OCI-LY7 (cell line): ENCODE measurements around the gene CDKL4. TPM values are rescaled to one million over a fixed set of nuclear protein-coding genes. Genes with fewer than 3 reads are reported as not detected.
"Not testable (repeated sequence)": the region's sequence is repeated elsewhere in the genome, so short reads cannot be mapped to it uniquely, and the experiment has no call there.

ENCODE experiments used
- BruUV-seq: library from RNA; stranded (reverse); fragments of 400-500 nt; replicated peaks from 2 replicates; lab custom pipeline; 2021; lab: Mats Ljungman, UMichigan
- CTCF ChIA-PET: fragments of 300-600 bp; sonication (Branson Sonifier 250); formaldehyde crosslinking; loops from one replicate; lab custom pipeline; 2022; ENCODE audit warnings: antibody characterized with exemption; ENCODE audit not compliant: unreplicated experiment; lab: Charles Lee
- POLR2A ChIA-PET: fragments of 300-600 bp; sonication (Branson Sonifier 250); formaldehyde crosslinking; loops from one replicate; lab custom pipeline; 2022; ENCODE audit warnings: antibody characterized with exemption; lab: Charles Lee
- DNase-seq: peaks from one replicate; pipeline ENCODE4 v3.0.0-alpha.2; 2015; ENCODE audit warnings: low spot score
- H2AFZ ChIP-seq: fragments of 200-600 bp; sonication (generic), shearing (Covaris generic); 2 replicates; pipeline ENCODE4 v1.6.1; 2014; ENCODE audit warnings: mild to moderate bottlenecking, antibody characterized with exemption, low read length, moderate library complexity
- H3K27ac ChIP-seq: fragments of 200-600 bp; sonication (generic); 2 replicates; pipeline ENCODE4 v1.5.1; 2014; ENCODE audit warnings: mixed run types, low read depth, mild to moderate bottlenecking, moderate library complexity, low read length, inconsistent platforms; ENCODE audit not compliant: poor library complexity, severe bottlenecking
- H3K36me3 ChIP-seq: fragments of 200-600 bp; sonication (generic); 2 replicates; pipeline ENCODE4 v1.6.1; 2014; ENCODE audit warnings: mild to moderate bottlenecking, antibody characterized with exemption, low read length, moderate library complexity, mixed read lengths; ENCODE audit not compliant: insufficient read depth
- H3K4me1 ChIP-seq: fragments of 200-600 bp; sonication (generic); 2 replicates; pipeline ENCODE4 v1.5.1; 2014; ENCODE audit warnings: mild to moderate bottlenecking, low read length; ENCODE audit not compliant: insufficient read depth, poor library complexity, severe bottlenecking
- H3K4me2 ChIP-seq: fragments of 200-600 bp; sonication (generic); 2 replicates; pipeline ENCODE4 v1.6.1; 2014; ENCODE audit warnings: mild to moderate bottlenecking, low read length
- H3K4me3 ChIP-seq: fragments of 200-600 bp; sonication (generic); 2 replicates; pipeline ENCODE4 v1.5.1; 2014; ENCODE audit warnings: mild to moderate bottlenecking, low read depth, low read length; ENCODE audit not compliant: poor library complexity, severe bottlenecking
- H3K79me2 ChIP-seq: fragments of 200-600 bp; sonication (generic); 2 replicates; pipeline ENCODE4 v1.6.1; 2016; ENCODE audit warnings: low read depth, mild to moderate bottlenecking, low read length, moderate library complexity, mixed read lengths; ENCODE audit not compliant: insufficient read depth
- H3K9me2 ChIP-seq: fragments of 200-600 bp; sonication (generic); 2 replicates; pipeline ENCODE4 v1.6.1; 2016; ENCODE audit warnings: mild to moderate bottlenecking, low read length, mixed read lengths; ENCODE audit not compliant: insufficient read depth
- H3K9me3 ChIP-seq: fragments of 200-600 bp; sonication (generic); 2 replicates; pipeline ENCODE4 v1.6.1; 2014; ENCODE audit warnings: mild to moderate bottlenecking, mixed run types, low read length, mixed read lengths
- H4K20me1 ChIP-seq: fragments of 200-600 bp; sonication (generic); 2 replicates; pipeline ENCODE4 v1.6.1; 2014; ENCODE audit warnings: mild to moderate bottlenecking, antibody characterized with exemption, low read length, moderate library complexity, mixed read lengths; ENCODE audit not compliant: insufficient read depth
- EZH2phosphoT487 ChIP-seq: fragments of 200-600 bp; sonication (generic); IDR thresholded peaks from 2 replicates; pipeline ENCODE4 v1.6.1; 2018; ENCODE audit warnings: low read depth, borderline replicate concordance, mild to moderate bottlenecking, mixed run types, antibody characterized with exemption, low read length, moderate library complexity, mixed read lengths
- intact Hi-C: fragments of 100-400 bp; cut with micrococcal nuclease; formaldehyde crosslinking; loops from one replicate; pipeline ENCODE4 v1.10.0; 2022; ENCODE audit not compliant: unreplicated experiment
- total RNA-seq, 2 experiments: library from RNA; depleted of rRNA in 1 of 2; stranded (reverse); fragments of >200 nt in 1 of 2; shearing (Covaris generic) in 1 of 2; gene quantifications; 2 replicates each; pipeline ENCODE4 v1.2.3, GENCODE V29; 2014 to 2022
- TF ChIP-seq, protein P1 (sequence below): fragments of 200-600 bp; sonication (generic); conservative IDR thresholded peaks from 2 replicates; pipeline ENCODE4 v1.5.1; 2014; ENCODE audit warnings: mild to moderate bottlenecking, antibody characterized with exemption, low read length, moderate library complexity, mixed read lengths

CDKL4 gene
- total RNA-seq, 2 experiments from 2014 or later, result not detected

DNA sequence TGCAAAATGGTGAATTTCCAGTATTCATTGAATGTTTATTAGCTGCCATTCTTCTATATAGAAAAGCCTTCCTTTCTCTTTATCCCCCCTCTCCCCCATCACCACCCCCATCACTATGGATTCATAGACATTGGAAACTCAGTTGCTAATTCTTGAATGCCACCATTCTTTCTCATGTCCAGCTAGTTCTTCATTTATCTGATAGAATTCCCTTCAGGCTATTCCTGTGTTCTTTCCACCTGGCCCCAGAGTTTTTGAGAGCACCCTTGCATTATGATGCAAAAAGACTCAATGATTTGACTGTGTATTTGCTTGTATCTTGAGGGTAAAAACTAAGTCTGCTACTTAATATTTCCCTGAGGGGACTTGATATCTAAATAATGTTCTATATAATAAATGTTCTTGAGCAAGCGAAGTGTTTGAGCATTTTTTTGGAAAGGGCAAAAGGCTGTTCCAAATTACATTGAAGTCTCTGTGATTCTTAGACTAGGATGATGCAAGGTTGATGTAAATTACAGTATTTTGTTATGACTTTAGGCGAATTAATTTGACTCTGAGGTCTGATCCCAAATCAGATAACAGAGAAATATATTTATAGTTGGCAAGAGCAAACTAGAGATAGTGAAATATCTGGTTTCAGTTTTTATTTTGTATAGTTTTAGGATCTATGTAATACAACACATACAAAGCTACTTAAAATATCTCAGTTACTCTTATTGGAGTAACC lies 104.1 kb downstream of the CDKL4 start:
- DNase-seq, result no peak
- intact Hi-C loops, result no loop called here
- no peaks in the 10 kb centered on the region for H3K79me2 ChIP-seq
- H3K4me3 ChIP-seq, result no peak overlapping the region
- peak overlapping the region; percentile 59 for H3K4me2 ChIP-seq
- no peaks in the 10 kb centered on the region for H3K9me2 ChIP-seq
- ChIA-PET POLR2A (interaction anchor here (0.5 to 1.8 kb wide), 11 partner anchors 9 to 1486 kb away, joined by 3 to 6 read pairs (median 4); partner anchors contain the start of gene SOS1), CTCF (no interaction called here)
- H3K27ac ChIP-seq, result peak overlapping the region; percentile 67
- no peaks in the 10 kb centered on the region for H3K9me3 ChIP-seq
- peaks cover 57% of the 10 kb centered on the region for H3K4me1 ChIP-seq
- no TSS peak for BruUV-seq
- no peaks in the 10 kb centered on the region for H3K36me3 ChIP-seq
- no peaks in the 10 kb centered on the region for H4K20me1 ChIP-seq
- H2AFZ ChIP-seq, result peak overlapping the region; percentile 50; the same call in 1 of the 2 replicates
- TF ChIP-seq, protein P1, sequence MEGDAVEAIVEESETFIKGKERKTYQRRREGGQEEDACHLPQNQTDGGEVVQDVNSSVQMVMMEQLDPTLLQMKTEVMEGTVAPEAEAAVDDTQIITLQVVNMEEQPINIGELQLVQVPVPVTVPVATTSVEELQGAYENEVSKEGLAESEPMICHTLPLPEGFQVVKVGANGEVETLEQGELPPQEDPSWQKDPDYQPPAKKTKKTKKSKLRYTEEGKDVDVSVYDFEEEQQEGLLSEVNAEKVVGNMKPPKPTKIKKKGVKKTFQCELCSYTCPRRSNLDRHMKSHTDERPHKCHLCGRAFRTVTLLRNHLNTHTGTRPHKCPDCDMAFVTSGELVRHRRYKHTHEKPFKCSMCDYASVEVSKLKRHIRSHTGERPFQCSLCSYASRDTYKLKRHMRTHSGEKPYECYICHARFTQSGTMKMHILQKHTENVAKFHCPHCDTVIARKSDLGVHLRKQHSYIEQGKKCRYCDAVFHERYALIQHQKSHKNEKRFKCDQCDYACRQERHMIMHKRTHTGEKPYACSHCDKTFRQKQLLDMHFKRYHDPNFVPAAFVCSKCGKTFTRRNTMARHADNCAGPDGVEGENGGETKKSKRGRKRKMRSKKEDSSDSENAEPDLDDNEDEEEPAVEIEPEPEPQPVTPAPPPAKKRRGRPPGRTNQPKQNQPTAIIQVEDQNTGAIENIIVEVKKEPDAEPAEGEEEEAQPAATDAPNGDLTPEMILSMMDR, result no peak
- TF ChIP-seq EZH2phosphoT487, result no peak

DNA sequence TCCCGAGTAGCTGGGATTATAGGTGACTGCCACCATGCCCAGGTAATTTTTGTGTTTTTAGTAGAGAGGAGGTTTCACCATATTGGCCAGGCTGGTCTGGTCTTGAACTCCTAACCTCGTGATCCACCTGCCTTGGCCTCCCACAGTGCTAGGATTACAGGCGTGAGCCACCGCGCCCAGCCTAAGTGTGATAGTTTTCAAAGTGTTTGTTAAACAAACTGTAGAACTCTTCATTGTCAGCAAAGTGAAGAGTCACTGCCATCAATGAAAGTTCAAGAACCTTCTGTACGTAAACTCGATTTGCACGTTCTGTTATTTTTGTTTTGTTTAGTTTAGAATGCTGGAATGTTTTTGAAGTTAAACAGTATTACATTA lies 104.9 kb downstream of the CDKL4 start:
- DNase-seq, result no peak
- H3K4me3 ChIP-seq, result no peak overlapping the region
- ChIA-PET CTCF (no interaction called here), POLR2A (no interaction called here)
- H3K9me2 ChIP-seq, result no peaks in the 10 kb centered on the region
- no peaks in the 10 kb centered on the region for H3K36me3 ChIP-seq
- H3K79me2 ChIP-seq, result no peaks in the 10 kb centered on the region
- H4K20me1 ChIP-seq, result no peaks in the 10 kb centered on the region
- H3K4me1 ChIP-seq, result peaks cover 57% of the 10 kb centered on the region
- H3K9me3 ChIP-seq, result no peaks in the 10 kb centered on the region
- intact Hi-C loops, result no loop called here
- TF ChIP-seq, protein P1, result no peak
- no peak for TF ChIP-seq EZH2phosphoT487
- H2AFZ ChIP-seq, result peak overlapping the region; percentile 50; the same call in 1 of the 2 replicates
- no peak overlapping the region for H3K27ac ChIP-seq
- no peak overlapping the region for H3K4me2 ChIP-seq
- no TSS peak for BruUV-seq

DNA sequence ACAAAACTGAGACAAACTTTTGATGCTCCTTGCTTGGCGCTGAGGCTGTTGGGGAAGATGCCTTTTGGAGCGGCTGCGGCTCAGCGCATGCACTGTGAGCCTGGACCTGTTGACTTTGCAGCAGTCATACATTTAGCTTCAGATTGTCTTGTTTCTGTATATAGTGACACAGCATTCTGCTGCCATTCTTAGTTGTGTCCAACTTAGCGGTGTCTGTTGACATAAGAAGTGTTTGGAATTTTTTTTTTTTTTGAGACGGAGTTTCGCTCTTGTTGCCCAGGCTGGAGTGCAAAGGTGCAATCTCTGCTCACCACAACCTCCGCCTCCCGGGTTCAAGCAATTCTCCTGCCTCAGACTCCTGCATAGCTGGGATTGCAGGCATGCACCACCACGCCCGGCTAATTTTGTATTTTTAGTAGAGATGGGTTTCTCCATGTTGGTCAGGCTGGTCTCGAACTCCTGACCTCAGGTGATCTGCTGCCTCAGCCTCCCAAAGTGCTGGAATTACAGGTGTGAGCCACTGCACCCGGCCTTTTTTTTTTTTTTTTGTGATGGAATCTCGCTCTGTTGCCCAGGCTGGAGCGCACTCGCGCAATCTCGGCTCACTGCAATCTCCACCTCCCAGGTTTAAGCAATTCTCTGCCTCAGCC lies 105.5 kb downstream of the CDKL4 start:
- intact Hi-C loops, DNase-seq, H2AFZ ChIP-seq, H3K36me3 ChIP-seq, H3K9me3 ChIP-seq, H3K4me3 ChIP-seq, H3K9me2 ChIP-seq, H3K27ac ChIP-seq, CTCF ChIA-PET, H3K79me2 ChIP-seq, BruUV-seq, H4K20me1 ChIP-seq, H3K4me2 ChIP-seq: not testable (repeated sequence)
- POLR2A ChIA-PET, result interaction anchor here (1.3 kb wide), 1 partner anchor 11 kb away, joined by 9 read pairs; no protein-coding TSS in a partner anchor
- H3K4me1 ChIP-seq, result peaks cover 52% of the 10 kb centered on the region
